SH-SY5Y (cell line): ENCODE results near the gene TTF2.

Source experiments
- GATA2 ChIP-seq: IDR thresholded peaks from 2 replicates; pipeline ENCODE4 v1.6.1; 2011; ENCODE audit warnings: mild to moderate bottlenecking, low read depth, low read length
- GATA3 ChIP-seq: IDR thresholded peaks from 2 replicates; pipeline ENCODE4 v1.6.1; 2011; ENCODE audit warnings: low read depth, mild to moderate bottlenecking, low read length, moderate library complexity

TTF2 gene

DNA sequence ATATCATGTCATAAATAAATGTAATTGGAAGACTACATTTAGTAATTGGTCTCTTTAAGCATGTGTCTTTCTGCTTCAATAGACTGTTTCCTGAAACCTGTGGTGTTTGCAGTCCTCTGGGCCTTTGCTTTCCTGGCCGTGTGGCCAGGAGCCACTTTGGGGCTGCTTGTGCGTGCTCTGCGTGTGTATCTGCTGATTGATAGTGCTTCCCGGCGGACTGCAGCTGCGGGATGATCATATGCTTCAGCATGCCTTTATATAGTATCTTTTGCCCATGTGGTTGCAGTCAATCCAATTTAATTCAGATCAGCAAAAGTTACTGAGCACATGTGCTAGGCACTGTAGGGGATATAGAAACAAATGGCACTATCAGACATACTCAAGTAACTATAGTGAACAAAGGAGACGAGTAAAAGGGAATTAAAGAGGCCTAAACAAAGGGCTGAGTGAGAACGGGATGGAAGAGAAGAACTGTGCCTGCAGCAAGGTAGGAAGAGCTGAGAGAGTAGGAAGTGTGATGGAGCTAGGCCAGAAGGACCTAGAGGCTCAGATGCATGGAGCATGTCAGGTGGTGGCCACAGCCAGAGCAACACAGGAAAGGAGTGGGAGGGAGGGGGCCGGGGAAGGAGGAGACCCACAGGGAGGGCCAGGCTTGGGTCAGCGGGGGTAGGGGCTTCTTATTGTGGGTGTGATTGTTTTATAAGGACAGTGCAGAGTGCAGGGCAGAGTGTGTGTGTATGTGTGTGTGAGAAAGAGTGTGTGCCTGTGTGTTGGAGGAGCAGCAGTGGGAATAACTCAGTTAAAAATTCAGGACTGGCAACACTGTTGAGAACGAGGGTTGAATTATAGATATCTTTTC lies 27.2 kb upstream of the TTF2 start:
- TF ChIP-seq GATA3: no peak
- no peak for TF ChIP-seq GATA2

DNA sequence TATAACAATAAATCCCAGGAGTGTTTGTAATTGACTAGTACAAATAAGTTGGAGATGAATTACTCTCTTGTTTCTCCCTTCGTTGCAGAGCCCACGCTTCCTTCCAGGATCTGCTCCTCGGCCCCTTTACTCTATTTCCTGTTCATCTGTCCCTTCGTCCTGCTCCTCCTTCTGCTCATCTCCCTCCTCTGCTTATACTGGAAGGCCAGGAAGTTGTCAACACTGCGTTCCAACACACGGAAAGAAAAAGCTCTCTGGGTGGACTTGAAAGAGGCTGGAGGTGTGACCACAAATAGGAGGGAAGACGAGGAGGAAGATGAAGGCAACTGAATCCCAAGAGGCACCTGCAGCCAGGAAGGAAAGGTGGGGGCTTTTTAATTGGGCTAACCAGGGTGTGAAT lies 26.4 kb upstream of the TTF2 start:
- no peak for TF ChIP-seq GATA2
- no peak for TF ChIP-seq GATA3

GRCh38 chr1:117034791-117035290 lies 25.3 kb upstream of the TTF2 start:
- TF ChIP-seq GATA3 (no peak), GATA2 (no peak)

- TF ChIP-seq GATA3 (no peak), GATA2 (no peak)
Measured at GRCh38 chr1:117036018-117036461, 24.1 kb upstream of the TTF2 start.

DNA sequence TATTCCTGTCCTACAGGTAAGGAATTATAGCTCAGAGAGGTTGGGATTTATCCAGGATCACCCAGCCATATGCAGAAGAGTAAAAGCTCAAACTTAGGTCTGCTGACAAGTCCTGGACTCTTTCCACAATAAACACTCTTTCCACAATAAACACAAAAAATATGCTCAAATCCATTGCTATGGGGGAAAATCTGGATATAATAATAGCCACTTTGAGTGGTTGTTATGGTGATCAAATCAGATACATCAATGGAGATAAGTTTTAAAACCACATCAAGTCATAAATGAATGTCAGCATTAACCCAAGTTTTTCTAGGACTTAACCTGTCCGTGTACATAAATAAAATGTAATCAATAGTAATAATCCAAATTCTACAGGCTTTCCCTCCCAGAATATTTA lies 22.3 kb upstream of the TTF2 start:
- TF ChIP-seq GATA2 (peak; percentile 31; the same call in 1 of the 2 replicates), GATA3 (peak; percentile 88)

DNA sequence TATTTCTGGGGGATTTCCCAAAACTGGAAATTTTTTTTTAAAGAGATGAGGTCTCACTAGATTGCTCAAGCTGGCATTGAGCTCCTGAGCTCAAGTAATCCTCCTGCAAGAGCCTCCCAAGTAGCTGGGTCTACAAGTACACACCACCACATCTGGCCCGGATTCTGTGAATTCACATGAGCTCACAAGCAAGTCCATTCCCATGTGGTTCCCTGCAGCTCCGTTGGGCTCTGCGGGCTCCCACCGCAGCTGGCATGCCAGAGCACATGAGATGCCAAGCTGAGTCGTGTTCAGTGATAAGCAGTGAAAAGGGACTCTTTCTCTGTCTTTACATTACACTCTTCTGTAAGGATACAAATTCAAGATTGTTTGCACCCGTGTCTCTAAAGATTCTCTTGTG lies 21.9 kb upstream of the TTF2 start:
- no peak for TF ChIP-seq GATA3
- TF ChIP-seq GATA2: no peak; the same call in 1 of the 2 replicates

DNA sequence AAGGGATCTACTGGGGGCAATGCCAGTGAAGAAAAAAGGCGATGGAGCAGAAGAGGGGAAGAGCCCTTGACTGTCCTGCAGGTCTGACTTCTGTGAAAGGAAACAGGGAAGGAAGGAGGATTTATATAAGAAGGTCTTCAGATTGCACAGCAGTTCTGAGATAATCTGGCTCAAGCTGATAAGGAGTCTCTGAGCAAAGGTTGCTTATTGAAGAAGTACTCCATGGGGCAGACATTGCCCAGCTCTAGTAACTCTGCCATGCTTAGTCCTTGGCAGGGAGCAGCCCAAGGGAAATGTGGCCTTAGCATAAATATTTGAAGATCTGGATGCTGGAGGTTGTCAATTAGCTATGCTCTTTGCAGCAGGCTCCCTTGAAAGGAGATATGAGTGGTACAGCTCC lies 15.9 kb upstream of the TTF2 start:
- no peak for TF ChIP-seq GATA2
- TF ChIP-seq GATA3: no peak

DNA sequence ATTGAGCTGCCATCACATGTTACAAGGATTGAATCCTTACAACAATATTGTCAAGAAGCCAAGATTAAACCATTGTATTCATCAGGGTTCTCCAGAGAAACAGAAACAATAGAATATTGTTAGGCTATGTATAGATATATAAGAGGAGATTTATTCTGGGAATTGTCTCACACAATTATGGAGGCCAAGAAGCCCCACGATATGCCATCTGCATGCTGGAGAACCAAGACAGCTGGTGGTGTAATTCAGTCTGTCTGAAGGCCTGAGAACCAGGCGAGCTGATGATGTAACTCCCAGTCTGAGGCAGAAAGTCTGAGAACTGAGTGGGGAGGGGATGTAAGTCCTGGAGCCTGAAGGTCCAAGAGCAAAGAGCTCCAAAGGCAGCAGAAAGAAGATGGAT lies 14.5 kb upstream of the TTF2 start:
- no peak for TF ChIP-seq GATA2
- no peak for TF ChIP-seq GATA3

DNA sequence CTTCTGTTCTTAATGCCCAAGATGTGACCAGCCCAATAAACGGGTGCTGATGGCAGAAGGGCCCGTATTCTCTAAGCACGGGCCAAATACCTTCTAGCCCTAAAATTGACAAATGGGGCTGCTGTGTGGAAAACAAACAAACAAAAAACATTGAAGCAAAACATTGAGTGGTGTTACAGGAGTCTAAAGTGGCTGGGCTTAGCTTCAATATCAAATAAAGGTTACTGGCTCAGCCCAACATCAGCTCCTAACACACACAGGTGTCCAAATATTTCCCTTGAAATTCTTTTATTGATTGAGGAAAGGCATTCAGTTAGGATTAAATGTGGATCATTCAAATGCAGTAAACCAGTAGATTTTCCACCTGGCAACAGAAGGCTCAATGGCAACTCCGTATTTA lies 13.3 kb upstream of the TTF2 start:
- TF ChIP-seq GATA3 (no peak), GATA2 (no peak)

DNA sequence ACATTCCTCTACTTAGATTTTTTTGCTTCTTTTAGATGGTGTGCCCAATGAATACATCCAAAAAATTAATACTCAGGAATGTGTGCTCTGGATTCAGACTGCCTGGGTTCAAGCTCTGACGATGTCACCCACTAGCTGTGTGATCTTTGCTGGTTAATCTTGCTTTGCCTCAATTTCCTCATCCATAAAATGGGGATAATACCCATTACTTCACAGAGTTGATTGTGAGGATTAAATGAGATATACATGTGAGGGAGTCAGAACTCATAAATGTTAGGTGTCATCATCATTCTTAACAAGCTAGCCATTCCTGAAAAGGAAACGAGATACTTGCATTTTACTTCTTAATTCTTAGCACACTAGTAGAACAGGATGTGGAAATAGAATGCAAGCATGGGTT lies 12.9 kb upstream of the TTF2 start:
- TF ChIP-seq GATA3: no peak
- TF ChIP-seq GATA2: no peak

- TF ChIP-seq GATA2: no peak
- TF ChIP-seq GATA3: no peak
Measured at GRCh38 chr1:117049857-117050256, 10.3 kb upstream of the TTF2 start.

DNA sequence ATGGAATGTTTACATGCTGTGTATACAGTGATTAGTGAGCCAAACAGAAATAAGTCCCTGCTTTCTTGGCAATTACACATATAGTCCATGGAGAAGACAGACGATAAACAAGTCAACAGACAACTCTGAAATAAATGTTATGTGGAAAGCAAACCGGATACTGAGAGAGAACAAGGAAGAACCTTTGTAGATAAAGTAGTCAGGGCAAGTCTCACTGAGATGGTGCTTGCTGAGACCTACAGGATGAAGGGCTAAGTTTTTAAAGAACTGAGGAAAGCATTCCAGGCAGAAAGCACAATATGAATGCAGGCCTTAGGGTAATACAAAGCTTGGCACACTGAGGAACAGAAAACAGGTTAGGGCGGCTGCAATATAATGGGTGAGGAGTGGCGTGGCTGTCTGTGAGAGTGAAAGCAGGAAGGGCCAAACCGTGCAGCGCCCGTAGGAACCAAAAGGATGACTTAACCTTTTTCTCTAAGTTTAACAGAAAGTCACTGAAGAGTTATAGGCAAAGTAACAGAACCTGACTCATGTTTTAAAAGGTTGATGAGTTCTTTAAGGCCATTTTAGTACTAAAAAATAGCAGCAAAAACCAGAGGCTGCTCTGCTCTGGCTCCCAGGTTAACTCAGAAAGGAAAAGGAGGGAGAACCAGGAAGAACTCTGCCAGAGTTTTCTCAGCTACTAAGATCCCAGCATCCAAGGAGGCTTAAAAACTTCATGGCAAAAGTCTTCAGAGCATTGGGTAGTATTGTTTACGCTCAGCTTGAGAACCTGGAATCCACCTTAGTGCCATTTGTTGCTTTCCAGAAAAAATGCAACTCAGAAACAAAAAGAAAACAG lies 8.7 kb upstream of the TTF2 start:
- TF ChIP-seq GATA3 (no peak), GATA2 (no peak)

GRCh38 chr1:117054068-117054467 lies 6.1 kb upstream of the TTF2 start:
- TF ChIP-seq GATA3: no peak
- TF ChIP-seq GATA2: no peak

DNA sequence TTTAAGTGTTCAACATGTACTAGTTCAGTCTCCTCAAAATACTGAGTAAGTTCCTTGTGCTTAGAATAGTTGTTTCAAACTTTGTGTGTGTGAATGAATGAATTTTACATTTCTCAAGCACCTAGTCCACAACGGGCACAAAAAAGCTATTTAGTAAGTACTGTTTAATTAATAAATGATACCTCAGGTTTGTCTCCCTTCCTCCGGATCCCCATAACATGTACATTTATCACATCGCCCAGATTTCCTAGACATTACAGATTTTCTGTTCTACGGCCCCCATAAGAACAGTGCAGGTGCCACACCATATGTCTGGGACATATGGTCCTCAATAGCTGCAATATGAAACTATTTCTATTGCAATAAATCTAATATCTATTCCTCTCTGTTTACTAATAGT lies 1.3 kb upstream of the TTF2 start:
- no peak for TF ChIP-seq GATA3

- TF ChIP-seq GATA3: no peak
- TF ChIP-seq GATA2: no peak
Measured at GRCh38 chr1:117059334-117059677, 820 bp upstream of the TTF2 start.
